Occipital lobe (tissue), 2 donors: ENCODE data around the gene KLF8. TPM values are rescaled to one million over a fixed set of nuclear protein-coding genes. Genes with fewer than 3 reads are reported as not detected.

Source experiments
- DNase-seq: peaks from one replicate; lab custom pipeline; 2025; lab: John Stamatoyannopoulos, UW
- total RNA-seq: library from RNA; depleted of rRNA; stranded (reverse); fragments of >200 nt; gene quantifications from one replicate; pipeline ENCODE4 v1.2.3, GENCODE V29; 2014

Gene KLF8
- total RNA-seq, 1 donor from 2014 or later: 20.4 TPM

DNA sequence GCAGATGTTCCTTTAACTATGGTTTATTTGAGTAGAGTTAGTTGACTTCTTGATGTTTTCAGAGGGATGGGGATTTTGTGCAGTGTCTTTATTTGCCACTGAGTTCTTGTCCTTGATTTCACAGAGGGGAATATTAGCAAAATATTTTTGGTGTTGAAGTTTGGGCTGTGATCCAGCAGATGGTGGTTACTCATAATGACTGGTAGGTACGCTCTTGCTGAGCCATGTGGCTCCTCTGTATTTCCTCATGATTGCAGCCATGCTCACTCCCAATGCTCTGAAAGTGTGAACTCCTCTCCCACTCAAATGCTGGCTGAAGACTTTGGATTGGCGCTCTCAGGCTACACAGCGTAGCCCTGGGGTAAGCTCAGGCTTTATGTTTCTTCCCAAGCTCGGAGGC, 77.7 kb downstream of the KLF8 start:
- DNase-seq: no peak

DNA sequence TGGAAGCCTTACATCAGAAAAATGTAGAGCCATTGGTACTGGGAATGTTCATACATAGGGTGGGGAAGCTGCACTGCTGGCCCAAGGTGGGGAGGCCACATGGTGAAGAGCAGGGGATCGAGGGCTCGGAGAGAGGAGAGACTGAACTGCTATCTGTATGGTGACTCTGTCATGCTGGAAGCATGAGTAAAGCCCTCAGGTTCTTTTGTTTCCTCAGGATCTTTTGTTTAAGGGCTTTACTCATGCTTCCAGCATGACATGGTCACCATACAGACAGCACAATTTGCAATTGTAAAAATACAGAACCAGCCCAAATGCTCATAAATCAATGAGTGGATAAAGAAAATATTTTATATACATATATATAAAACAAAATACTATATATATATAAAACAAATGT, 78.4 kb downstream of the KLF8 start:
- DNase-seq: no peak

DNA sequence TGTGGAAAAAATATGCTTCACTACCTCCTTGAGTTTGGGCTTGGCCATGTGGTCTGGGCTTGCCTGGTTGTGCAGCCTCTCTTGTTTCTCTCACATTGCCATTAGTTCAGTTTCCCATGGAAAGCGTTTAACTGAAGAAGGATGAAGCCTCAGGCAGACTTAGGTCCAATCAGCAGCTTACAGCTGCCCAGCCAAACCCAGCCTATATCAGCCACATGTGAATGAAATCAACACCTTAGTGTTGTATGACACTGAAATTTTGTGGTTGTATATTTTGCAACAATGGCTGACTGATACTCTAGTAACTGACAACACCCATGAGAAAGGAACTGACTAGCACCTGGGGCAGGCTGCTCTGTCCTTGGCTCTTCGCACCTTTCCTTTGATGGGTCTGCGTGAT, 81.2 kb downstream of the KLF8 start:
- DNase-seq: no peak

DNA sequence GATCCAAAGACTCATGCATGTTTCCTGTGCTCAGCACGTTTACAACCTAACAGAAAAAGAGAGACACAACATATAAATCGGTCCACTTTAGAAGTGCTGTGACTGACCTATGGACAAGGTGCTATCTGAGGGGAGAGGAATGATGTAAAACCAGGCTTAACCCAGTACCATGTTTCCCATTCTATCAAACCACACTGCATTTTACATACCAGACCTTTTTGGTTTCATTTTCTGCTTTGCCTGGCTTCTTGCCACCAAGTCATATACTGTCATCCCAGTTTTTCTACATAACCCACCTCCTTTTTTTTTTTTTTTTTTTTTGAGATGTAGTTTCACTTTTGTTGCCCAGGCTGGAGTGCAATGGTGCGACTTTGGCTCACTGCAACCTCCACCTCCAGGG, 82.2 kb downstream of the KLF8 start:
- no peak for DNase-seq

DNA sequence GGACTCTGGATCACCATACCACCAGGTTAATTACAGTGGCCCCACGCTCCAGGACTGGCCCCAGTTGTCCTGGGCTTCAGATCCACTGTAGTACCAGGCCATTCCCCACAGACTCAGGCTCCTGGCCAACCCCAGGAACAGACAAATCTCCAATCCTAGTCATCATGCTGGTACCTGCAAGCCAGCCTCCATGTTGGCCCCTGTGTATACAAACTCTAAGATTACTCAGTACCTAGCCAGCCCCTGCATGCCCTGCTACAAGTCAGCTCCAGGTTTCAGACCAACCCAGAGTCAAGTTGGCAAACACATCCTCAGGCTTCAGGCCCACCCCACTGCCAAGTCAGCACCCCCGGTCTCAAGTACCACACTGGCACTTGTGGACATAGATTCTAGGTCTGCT, 85.9 kb downstream of the KLF8 start:
- DNase-seq: no peak

DNA sequence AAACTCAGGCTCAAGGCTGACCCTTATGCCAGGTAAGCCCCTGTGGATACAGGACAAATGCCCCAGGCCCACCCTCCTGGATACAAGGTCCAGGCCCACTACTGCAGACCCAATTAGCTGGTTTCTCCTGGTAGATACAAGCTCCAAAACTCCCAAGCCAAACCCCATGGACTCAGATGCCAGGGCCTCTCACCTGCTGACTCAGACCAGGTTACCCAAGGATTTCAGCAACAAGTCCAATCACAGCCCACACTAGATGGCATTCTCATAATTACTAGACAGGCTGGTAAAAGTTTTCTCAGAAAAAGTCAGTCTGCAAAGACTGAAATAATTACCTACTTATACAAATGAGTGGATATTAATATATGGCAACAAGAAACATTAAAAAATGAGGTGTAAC, 87.0 kb downstream of the KLF8 start:
- no peak for DNase-seq
